ENCODE data around the gene PLA2G4C. TPM values are rescaled to one million over a fixed set of nuclear protein-coding genes. Genes with fewer than 3 reads are reported as not detected.

Gene PLA2G4C
- 0.26 and 0.93 TPM in 2 replicates for total RNA-seq
- long read RNA-seq, result 0 reads

DNA sequence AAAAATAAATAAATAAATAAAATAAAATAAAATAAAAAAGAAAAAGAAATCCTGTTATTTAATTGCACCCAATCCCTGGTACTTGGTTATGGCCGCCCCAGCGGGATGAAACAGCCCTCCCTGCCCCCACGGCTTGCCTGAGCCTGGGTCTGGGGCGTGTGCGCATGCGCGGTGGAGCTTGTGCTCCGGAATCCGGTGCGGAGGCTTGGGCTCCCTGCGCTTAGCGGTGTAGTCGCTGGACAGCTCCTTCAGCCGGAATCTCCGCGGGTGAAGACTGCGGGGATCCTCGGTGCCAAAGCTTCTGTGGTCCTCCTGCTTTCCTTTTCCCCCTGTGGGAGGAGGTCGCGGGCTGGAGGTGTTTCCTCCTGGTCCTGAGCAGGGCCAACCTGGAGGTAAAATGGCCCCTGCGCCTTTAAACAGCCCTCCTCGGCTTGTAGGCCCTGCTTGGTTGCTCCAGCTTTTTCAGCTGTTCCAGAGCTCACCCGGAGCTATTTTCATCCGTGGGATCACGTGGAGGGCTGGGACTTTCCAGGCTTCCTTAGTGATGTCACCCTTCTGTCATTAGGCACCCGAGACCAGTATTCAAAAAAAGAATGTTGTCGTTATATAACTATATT is at the start of gene PLA2G4C:
TSS of gene PLA2G4C (minus strand) at position 468 of the 617 bp plus-strand sequence. CDS start 4,288 bp downstream, outside the sequence.
- Mint-ChIP-seq H3K36me3 (ENCODE audit: insufficient read depth) (peaks cover 2% of the 10 kb centered on the region), H3K9me3 (ENCODE audit: low read depth) (no peaks in the 10 kb centered on the region), H3K27me3 (peaks cover 7% of the 10 kb centered on the region), H3K4me1 (ENCODE audit: low read depth) (no peaks in the 10 kb centered on the region), H3K27ac (peak within 1 kb of the TSS; percentile 73), H3K4me3 (ENCODE audit: low read depth) (peak within 1 kb of the TSS; percentile 38)
- TF ChIP-seq, protein P1, sequence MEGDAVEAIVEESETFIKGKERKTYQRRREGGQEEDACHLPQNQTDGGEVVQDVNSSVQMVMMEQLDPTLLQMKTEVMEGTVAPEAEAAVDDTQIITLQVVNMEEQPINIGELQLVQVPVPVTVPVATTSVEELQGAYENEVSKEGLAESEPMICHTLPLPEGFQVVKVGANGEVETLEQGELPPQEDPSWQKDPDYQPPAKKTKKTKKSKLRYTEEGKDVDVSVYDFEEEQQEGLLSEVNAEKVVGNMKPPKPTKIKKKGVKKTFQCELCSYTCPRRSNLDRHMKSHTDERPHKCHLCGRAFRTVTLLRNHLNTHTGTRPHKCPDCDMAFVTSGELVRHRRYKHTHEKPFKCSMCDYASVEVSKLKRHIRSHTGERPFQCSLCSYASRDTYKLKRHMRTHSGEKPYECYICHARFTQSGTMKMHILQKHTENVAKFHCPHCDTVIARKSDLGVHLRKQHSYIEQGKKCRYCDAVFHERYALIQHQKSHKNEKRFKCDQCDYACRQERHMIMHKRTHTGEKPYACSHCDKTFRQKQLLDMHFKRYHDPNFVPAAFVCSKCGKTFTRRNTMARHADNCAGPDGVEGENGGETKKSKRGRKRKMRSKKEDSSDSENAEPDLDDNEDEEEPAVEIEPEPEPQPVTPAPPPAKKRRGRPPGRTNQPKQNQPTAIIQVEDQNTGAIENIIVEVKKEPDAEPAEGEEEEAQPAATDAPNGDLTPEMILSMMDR (IDR thresholded peaks at IDR 0.05; ENCODE audit: unreplicated experiment), result no peak
- DNase-seq (ENCODE audit: low spot score, unreplicated experiment), result peak; percentile 58

DNA sequence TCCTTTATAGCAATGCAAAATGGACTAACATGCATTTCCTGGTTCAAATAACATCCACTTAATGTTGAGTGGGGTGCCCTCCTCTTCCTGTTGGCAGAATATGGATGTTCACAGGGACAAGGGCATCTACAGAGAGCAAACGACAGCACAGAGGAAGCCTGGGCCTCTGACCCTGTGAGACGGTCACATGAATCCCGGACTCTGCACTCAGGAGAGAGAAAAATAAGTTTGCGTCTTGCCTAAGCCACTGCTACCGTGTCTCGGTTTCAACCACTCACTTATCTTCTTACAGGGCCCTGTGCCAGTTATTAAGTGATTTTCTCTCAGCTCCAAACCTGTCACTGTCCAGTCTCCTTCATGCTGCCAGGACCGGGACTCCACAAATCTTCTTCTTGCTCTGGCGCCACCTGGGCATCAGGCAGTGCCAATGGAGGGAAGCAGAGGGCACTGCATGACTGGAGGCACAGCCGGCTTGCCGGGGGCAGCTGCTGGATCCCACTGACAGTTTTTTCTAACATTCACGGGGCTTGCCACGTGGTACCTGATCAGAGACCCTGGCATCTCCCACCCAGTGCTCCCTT is 47.7 kb upstream of the PLA2G4C start:
- H3K36me3 Mint-ChIP-seq (ENCODE audit: insufficient read depth), result peaks cover 9% of the 10 kb centered on the region
- no peak overlapping the region for H3K27ac Mint-ChIP-seq
- no peak overlapping the region for H3K4me3 Mint-ChIP-seq (ENCODE audit: low read depth)
- no peak for DNase-seq (ENCODE audit: low spot score, unreplicated experiment)
- no peaks in the 10 kb centered on the region for H3K4me1 Mint-ChIP-seq (ENCODE audit: low read depth)
- TF ChIP-seq, protein P1 (IDR thresholded peaks at IDR 0.05; ENCODE audit: unreplicated experiment), result no peak
- no peaks in the 10 kb centered on the region for H3K27me3 Mint-ChIP-seq
- no peaks in the 10 kb centered on the region for H3K9me3 Mint-ChIP-seq (ENCODE audit: low read depth)

DNA sequence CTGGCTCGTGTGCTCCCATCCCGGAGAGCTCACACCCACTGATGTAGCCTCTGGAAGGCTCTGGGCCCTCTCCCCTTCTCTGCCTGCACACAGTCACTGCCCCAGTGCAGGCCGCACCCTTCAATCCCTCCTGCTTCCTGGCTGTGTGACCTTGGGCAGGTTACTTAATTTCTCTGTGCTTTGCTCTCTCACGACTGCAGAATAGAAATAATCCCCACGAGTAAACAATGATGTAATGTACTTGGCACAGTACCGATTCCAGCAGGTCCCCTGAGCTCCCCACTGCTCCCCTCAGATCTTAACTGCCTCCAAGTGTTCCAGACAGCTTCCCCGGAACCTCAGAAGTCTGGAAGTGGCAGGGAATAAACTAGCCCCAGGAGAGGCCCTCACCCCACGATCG is 43.4 kb upstream of the PLA2G4C start:
- no peaks in the 10 kb centered on the region for H3K27me3 Mint-ChIP-seq
- no peak for DNase-seq (ENCODE audit: low spot score, unreplicated experiment)
- H3K9me3 Mint-ChIP-seq (ENCODE audit: low read depth), result no peaks in the 10 kb centered on the region
- no peaks in the 10 kb centered on the region for H3K4me1 Mint-ChIP-seq (ENCODE audit: low read depth)
- peak overlapping the region; percentile 73 for H3K27ac Mint-ChIP-seq
- no peak overlapping the region for H3K4me3 Mint-ChIP-seq (ENCODE audit: low read depth)
- TF ChIP-seq, protein P1 (IDR thresholded peaks at IDR 0.05; ENCODE audit: unreplicated experiment), result no peak
- peaks cover 8% of the 10 kb centered on the region for H3K36me3 Mint-ChIP-seq (ENCODE audit: insufficient read depth)

DNA sequence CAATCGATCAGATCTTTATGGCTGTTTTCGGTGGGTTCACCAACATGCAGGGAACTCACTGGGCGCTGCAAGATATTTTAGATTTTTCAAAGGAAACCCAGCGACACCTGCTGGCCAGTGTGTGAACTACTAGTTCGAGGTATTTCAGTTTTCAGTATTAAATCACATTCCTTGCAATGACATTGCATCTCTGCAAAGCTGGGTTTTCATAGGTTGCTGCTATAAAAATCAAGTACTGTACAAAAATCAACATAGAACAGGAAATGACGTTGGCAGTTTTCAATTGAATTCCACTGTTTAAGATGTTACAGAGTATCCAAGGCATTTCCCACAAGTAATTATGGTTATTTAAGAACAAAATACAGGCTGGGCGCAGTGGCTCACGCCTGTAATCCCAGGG is 41.9 kb upstream of the PLA2G4C start:
- no peaks in the 10 kb centered on the region for H3K27me3 Mint-ChIP-seq
- H3K27ac Mint-ChIP-seq, result no peak overlapping the region
- peak; percentile 51 for DNase-seq (ENCODE audit: low spot score, unreplicated experiment)
- no peaks in the 10 kb centered on the region for H3K4me1 Mint-ChIP-seq (ENCODE audit: low read depth)
- H3K9me3 Mint-ChIP-seq (ENCODE audit: low read depth), result no peaks in the 10 kb centered on the region
- H3K36me3 Mint-ChIP-seq (ENCODE audit: insufficient read depth), result peaks cover 9% of the 10 kb centered on the region
- TF ChIP-seq, protein P1 (IDR thresholded peaks at IDR 0.05; ENCODE audit: unreplicated experiment), result peak; percentile 87
- no peak overlapping the region for H3K4me3 Mint-ChIP-seq (ENCODE audit: low read depth)

DNA sequence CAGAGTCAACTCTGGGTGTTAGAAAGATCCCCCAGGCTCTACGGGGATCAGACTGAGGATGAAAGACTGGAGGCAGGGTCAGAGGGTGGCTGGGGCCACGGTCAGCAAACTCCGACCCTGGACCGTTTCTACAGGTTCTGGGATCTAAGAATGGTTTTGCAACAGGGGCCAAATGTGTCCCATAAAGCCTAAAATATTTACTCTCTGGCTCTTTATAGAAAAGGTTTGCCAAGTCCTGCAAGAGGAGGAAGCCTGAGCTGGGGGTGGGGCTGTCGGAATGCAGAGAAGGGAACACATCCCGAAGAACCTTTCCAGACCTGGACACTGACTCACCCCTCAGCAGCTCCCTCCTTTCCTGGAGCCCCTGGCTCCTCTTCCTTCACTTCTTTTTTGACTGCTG is 38.8 kb upstream of the PLA2G4C start:
- no peak overlapping the region for H3K27ac Mint-ChIP-seq
- no peak overlapping the region for H3K4me3 Mint-ChIP-seq (ENCODE audit: low read depth)
- H3K4me1 Mint-ChIP-seq (ENCODE audit: low read depth), result no peaks in the 10 kb centered on the region
- H3K9me3 Mint-ChIP-seq (ENCODE audit: low read depth), result no peaks in the 10 kb centered on the region
- TF ChIP-seq, protein P1 (IDR thresholded peaks at IDR 0.05; ENCODE audit: unreplicated experiment), result no peak
- no peaks in the 10 kb centered on the region for H3K27me3 Mint-ChIP-seq
- DNase-seq (ENCODE audit: low spot score, unreplicated experiment), result no peak
- H3K36me3 Mint-ChIP-seq (ENCODE audit: insufficient read depth), result peaks cover 7% of the 10 kb centered on the region

Data from progenitor cell of endocrine pancreas (in vitro differentiated cells).